Measurements from ENCODE around the gene CRTAC1.

CRTAC1 gene

DNA sequence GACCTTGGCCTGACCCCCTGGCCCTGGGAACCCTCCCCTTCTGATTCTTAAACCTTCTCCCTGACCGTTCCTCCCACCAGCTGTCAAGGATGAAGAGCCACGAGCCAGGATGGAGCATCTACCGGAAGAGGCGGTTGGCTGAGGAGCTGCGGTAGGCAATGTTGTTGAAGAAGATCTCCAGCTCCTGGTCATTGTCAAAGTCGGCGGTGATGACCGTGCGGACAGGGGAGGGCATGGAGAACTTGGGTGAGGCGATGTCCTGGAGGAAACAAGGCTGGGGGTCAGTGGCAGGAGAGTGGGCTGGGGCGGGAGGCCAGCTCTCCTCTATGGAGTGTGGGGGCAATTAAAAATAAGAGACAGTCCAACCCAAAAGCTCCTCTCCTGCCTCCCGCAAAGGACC lies 129.0 kb downstream of the CRTAC1 start:
- no peak for DNase-seq (ENCODE audit: low read depth in 1 of 2, low spot score in 1 of 2)

DNA sequence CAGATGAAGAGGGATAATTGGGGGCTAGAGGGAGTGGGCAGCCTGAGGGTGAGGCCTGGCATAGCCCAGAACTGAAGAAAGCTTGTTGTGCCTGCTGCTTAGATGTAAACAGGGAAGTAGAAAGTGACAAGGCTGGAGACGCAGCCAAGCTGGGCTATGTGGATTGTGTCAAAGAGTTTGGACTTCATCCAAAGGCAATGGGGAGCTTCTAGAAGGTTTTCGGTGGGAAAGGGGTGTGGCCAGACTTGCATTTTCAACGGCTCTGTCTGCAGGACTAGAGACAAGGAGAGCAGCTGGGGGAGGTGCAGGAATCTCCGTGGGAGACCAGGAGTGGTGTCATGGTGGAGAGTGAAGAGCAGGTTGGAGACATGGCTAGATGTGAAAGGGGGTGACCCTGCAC lies 132.0 kb downstream of the CRTAC1 start:
- DNase-seq (ENCODE audit: low read depth in 1 of 2, low spot score in 1 of 2), result no peak

DNA sequence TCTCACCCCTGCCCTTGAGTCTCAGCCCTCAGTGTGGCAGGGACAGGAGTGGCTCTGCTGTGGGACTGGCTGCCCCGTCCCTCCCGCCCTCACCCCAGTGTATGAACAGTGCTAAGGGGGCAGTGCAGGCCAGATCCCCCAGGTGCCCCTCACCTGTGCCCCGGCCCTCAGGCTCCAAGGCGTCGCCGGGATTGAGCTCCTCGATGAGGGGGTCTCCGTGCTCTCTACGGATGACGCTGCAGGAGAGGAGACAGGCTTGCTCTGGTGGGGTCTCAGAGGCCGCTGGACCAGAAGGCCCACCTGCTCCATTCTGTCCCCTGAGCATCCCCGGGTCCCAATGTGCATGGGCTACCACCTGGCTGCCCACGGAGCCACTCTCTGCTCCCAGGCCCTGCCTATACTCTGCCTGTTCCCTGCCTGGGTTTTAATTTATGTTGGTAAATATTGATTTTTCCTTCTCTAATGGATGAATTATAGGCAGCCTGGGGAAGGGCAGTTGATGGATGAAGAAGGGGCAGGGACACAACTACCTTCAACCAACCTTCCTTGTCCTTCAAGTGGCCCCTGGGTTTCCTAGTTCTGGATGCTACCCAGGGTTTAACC lies 133.6 kb downstream of the CRTAC1 start:
- no peak for DNase-seq (ENCODE audit: low read depth in 1 of 2, low spot score in 1 of 2)

DNA sequence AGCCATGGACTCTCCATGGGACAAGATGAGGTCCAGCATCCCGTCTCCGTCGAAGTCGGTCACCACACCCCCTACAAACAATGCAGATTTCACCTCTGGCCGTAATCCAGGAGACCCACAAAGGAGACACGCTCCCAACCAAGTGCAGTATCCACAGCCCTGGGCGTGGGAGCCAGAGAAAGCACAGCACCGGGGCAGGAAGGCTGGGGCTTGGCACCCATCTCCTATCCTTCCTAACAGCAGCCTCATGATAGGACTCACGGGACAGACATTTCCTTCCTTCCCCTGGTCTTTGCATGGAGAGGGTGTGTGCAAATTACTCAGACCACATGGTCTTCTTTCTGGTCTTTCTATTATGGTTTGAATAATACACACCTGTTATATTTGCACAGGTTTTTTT lies 134.5 kb downstream of the CRTAC1 start:
- no peak for DNase-seq (ENCODE audit: low read depth in 1 of 2, low spot score in 1 of 2)

DNA sequence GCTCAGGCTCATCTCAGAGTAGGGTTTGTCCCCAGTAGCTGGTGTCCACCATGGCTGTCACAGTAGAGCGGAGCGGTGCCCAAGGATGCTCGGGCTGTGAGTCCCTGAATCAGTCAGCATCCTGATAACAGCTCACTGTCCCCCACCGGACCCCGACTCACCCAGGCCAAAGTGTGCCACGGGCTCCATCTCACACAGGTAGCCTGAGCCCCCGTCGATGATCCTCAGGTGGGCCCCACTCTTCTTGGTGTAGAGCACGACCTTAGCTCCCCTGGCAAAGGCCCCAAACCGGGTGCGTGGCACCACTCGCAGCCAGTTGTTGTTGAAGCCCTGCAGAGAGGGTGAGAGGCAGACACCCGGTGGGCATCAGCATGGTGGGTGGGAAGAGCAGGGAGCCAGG lies 135.3 kb downstream of the CRTAC1 start:
- no peak for DNase-seq (ENCODE audit: low read depth in 1 of 2, low spot score in 1 of 2)

DNA sequence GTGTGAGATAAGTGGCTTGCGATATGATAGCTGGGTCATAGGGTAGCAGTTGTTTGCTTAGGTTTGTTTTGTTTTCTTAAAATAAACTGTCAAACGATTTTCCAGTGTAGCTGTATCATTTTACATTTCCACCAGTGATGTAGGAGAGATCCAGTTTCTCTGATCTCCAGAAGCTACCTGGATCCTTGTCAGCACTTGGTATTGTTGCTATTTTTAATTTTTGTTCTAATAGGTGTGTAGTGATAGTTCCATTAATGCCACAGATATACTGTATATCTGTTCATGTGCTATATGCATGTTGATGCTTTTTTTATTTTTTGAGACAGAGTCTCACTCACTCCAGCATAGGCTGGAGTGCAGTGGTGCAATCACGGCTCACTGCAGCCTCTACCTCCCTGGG lies 136.3 kb downstream of the CRTAC1 start:
- no peak for DNase-seq (ENCODE audit: low read depth in 1 of 2, low spot score in 1 of 2)

DNA sequence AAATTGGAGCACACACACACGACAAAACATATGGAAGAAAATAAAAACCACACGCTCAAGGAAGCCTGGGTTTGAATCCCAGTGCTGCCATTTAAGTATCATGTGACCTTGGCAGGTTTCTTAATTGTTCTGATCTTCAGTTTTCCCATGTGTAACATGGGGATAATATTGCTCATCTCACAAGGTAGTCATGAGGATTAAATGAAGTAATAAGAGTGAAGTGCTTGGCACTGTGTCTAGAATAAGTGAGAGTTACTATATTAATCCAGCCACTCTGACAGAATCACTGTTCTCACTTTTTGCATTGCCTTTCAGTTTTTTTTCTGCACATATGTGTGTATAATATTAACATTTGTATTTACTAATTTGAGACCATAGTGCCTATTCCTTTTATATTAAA lies 137.5 kb downstream of the CRTAC1 start:
- no peak for DNase-seq (ENCODE audit: low read depth in 1 of 2, low spot score in 1 of 2)

DNA sequence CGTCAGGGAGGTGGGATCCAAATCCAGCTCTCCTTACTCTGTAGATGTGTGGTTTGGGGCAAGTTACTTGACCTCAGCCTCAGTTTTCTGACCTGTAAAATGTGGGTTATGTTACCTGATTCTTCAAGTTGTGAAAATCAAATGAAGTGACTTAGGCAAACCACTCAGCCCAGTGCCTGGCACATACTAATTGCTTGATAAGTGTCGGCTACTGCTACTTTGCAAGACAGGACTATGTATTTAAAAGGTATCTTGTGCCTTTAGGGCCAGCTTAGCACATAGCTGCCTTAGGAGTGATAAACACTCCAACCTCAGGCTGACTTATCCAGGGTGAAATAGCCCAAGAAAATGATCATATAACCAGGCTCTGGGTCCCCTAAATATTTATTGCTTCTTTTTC lies 137.9 kb downstream of the CRTAC1 start:
- no peak for DNase-seq (ENCODE audit: low read depth in 1 of 2, low spot score in 1 of 2)

DNA sequence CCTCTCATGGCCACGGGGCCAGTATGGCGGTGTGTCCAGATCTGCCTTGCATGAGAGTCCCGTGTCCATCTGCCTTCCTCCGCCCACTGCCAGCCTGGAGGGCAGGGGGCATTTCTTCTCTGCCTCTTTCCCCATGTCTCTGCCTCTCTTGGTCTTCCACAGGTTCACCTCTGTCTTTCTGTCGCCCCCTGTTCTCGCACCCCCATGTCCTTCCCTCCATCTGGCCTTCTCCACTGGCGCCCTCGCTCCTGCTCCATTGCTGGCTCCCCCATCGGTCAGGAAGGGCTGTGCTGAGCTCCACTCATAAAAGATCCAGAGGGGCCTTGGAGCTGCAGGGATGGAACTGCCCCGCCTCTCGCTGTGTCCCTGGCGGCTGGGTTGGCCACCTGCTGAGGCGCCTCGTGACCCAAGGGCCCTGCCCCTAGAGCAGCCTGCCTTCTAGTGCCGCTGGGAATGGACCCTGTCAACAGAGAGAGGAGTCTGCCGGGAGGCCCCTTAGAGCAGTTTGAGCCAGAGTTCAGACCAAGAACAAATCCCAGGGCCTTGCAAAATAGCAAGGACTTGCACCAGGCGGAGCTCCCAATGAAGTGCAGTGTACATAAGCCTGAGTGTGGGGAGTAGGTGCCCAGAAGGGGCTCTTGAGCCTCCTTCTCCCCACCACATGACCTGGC lies 138.8 kb downstream of the CRTAC1 start:
- no peak for DNase-seq (ENCODE audit: low read depth in 1 of 2, low spot score in 1 of 2)

DNA sequence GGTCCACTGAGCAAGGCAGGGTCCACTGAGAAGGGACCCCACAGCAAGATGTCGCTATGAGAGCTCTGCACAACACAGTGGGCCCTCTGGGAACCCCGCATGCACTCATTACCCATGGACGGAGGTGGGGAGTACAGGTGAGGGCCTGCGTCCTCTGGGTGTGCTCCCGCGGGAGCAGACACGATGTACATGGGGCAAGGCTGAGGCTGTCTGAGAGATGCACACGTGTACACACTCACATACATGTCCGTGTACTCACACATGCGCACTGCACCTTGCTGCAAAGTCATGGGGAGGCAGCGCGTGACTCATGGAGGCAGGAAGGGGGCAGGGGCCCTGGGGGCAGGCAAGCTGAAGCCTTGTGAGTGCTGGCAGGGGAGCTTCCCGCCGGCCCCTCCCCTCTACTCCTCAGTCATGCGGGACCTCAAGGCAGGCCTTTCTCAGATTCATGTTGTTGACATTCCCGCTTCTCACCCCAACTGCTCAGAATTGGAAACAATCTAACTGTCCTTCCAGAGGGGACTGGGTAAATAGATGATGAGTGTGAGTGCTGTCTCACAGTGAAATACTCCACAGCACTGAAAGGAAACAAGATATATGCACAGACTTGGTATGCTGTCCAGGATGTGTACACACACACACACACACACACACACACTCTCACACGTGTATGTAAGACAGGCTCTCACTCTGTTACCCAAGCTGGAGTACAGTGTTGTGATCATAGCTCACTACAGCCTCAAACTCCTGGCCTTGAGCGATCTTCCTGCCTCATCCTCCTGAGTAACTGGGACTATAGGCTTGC lies 140.8 kb downstream of the CRTAC1 start:
- no peak for DNase-seq (ENCODE audit: low read depth in 1 of 2, low spot score in 1 of 2)

DNA sequence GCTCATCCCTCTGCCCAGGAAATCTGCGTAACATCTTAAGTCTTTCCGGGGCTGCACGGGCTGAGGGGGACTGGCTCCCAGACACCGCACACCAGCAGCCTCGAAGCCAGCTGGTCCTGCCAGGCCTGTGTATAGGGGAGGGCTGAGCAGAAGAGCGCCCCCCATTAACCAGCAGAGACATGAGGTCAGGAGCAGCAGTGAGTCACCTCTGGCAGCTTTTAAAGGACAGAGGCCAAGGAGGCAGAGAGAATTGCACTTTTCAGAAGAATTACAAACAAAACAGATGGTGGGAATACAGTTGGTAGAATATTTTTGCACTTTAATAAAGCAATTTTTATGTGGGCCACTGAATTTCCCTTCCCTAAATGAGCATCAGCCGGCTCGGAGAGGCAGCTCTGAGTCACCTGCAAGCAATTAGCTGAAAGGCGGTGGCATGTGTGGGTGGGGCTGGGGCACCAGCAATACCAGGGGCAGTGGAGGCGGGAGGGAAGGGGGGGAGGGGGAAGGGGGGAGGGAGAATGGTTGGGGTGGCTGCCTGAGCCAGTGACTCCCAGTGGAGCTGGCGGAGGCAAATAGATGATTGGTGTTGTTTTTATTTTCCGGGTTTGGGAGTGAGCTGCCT lies 141.7 kb downstream of the CRTAC1 start:
- no peak for DNase-seq (ENCODE audit: low read depth in 1 of 2, low spot score in 1 of 2)

DNA sequence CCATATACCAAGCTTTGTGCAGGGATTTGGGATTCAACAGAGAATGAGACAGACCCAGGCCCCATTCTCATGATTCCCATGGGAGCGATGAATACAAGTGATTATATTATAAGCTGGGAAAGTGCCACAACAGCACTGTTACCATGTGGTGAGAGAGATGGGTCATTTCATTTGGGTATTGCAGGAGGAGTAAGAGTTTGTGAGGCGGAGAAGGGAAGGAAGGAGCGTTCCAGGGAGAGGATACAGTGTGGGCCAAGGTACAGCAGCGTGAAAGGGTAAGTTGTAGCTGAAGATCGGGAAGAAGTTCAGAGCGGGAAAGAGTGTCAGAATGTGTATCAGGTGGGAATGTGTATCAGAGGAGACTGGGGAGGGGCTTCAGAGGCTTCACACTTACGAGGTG lies 142.3 kb downstream of the CRTAC1 start:
- DNase-seq (ENCODE audit: low read depth in 1 of 2, low spot score in 1 of 2), result no peak

DNA sequence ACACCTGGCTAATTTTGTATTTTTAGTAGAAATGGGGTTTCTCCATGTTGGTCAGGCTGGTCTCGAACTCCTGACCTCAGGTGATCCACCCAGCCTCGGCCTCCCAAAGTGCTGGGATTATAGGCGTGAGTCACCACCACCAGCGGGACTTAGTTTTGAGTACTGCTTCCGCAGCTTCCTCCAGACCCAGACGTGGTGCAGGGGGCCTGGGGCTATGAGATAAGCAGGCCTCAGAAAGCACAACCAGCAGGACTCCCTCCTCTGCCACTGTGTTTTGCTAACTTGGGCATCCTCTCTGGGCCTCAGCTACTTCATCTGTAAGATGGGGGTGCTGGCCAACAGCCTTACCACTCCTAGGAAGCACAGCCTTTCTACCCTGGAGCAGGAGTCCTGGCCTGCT lies 143.0 kb downstream of the CRTAC1 start:
- no peak for DNase-seq (ENCODE audit: low read depth in 1 of 2, low spot score in 1 of 2)

DNA sequence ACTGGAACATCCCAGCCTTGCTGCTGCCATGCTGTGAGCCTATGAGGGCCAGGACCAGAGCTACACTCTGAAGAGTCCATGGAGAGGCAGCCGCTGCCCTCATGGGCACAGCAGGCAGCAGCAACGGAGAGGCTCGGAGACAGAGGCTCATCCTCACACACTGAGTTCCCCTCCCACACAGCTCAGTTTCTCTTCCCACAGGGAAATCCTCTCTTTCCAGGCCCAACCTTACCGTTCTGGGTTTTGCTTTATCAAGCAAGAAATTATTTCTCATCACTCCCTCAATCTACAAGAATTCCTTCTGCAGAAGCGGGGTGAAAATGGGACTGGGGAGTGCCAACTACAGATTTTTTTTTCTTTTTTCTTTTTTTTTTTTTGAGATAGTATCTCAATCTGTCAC lies 144.1 kb downstream of the CRTAC1 start:
- DNase-seq (ENCODE audit: low read depth in 1 of 2, low spot score in 1 of 2), result no peak

DNA sequence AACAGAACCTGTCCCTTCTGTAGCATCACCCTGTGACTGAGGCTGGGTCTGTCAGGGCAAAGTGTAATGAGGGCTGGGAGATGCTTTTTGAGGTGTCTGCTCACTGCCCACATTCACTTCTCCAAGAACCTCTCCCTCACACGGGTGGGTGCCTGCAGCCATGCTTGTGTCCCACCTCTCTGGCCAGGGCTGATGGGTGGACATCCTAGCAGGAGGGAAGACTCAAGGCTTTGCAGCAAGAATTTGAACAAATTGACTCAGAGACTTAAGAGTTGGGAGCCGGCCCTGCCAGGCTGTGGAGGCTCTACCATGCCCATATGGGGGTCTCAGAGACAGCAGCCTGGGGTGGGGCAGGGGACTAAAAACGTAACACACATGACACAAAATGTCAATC lies 147.3 kb downstream of the CRTAC1 start:
- no peak for DNase-seq (ENCODE audit: low read depth in 1 of 2, low spot score in 1 of 2)

DNA sequence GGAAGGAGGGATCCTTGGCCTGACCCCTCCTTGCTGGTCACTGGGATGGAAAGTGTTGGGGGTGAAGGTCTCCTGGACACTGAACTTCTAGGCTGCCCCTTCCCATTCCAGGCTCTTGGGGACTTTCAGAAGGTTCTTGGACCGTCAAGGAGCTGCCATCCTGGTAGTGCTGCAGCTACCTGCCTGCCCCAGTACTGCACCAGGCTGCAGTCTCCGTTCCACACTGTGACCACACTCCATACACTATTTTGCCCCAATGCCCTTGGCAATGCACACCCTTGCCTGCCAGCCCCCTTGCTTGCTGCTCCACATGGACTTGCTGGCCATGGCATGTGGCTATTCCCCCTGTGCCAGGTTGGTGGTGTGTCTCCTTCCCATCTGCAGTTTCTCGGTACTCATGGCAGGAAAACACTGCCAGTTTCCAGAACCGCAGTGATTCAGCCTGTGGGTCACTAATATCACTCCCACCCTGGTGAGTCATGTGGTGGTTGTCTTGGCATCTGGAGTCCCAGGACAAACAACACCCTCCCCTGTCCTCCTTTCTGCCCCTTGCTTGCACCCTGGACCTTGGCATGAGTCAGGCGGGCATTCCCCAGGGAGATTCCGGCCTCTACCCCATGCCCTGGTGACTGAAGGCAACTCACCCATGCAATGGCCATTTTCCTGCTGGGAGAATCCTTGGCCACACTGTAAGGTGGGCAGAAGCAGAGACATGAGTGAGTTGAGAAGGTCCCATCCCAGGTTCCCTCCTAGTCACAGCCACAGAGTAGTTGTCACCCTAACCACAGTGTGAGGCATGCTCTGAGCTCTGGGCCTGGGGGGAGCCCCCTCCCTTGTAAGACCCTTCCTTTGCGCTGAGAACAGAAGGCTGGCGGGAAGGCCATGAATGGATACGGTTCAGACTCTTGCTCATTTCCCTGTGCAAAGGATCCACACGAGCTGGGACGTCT lies 148.0 kb downstream of the CRTAC1 start:
- DNase-seq (ENCODE audit: low read depth in 1 of 2, low spot score in 1 of 2), result no peak

DNA sequence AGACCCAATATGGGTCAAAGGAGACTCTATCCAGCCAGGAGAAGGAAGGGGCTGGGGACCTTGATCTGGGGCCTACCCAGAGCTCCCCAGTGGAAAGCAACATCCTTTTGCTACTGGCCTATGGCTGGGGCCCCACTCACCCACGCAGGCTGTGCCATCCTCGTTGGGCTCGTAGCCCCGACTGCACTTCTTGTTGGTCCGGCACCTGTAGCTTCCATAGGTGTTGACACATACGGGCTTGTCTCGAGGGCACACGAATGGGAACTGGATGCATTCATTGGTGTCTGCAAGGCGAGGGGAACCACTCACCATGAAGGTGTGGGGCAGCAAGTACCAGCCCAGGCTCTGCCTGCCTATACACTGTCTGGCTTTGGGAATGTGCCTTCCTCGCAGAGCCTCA lies 150.3 kb downstream of the CRTAC1 start:
- no peak for DNase-seq (ENCODE audit: low read depth in 1 of 2, low spot score in 1 of 2)

DNA sequence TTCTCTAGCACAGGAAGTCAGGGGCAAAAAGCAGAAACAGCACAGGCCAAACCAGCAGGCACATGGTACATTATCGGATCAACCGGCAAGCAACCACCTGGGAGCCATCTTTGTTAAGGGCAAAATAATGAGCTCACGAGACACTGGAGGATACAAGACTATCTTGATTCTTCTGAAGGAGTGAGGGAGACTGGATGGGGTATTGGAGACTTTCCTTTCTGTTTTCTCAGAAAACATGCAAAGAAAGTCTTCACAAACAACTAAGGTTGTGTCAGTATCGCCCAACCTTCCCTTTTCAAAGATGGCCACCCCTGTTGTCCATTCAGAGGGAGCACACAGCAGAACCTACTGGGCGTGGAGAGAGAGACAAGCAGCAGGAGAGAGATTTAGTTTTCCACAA lies 151.2 kb downstream of the CRTAC1 start:
- DNase-seq (ENCODE audit: low read depth in 1 of 2, low spot score in 1 of 2), result no peak

DNA sequence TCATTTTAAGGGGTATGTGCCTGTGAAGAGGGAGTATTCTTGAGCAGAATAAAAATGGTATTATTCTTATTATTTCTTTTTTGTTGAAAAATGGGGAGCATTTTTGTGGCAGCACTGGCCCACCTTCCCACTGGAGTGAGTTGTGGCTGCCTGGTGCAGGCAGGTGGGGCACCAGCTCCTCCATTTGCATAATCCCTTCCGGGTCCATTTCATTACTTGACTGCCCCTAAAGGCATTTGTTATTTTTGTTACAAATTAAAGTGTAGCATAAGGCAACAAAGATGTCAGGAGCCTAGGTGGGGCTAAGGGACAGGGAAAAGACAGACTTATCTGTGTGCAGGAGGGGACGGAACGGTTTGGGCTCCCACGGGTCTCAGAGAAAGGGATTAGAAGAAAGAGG lies 154.0 kb downstream of the CRTAC1 start:
- no peak for DNase-seq (ENCODE audit: low read depth in 1 of 2, low spot score in 1 of 2)

DNA sequence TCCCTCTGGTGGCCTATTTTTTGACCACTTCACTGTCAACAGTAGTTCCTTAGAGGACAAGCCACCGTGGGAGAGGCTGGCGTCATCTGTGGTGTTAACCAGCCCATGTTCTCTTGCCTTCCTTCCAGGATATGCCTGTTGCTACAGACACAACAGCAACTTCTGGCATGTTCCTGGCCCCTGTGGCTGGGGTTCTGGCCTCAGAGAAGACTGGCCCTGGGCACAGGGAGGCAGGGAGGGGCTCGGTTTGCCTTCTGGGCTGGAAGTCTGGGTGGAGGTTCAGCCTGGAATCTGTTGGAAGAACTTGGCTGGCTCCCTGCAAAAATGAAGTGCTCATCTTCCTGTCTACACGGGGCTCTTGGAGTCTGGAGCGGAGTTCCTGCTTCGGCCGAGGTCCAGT lies 155.0 kb downstream of the CRTAC1 start:
- no peak for DNase-seq (ENCODE audit: low read depth in 1 of 2, low spot score in 1 of 2)

DNA sequence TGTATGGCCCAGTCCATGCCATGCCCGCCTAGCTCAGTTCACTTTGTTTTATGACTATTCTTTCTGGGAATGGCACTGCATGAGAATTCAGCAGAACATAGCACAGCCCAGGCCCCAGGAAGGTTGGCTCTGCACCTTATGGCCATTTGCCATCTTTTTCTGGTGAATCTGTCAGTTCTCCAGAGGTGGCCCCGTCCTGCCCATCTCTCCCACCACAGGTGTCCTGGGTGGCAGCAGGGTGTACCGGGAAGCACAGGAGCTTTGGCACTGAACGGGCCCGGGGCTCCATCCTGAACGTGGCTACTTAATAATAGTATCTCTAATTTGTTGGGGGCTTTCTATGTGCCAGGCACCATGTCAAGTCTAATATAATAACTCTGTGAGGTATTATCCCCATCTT lies 156.1 kb downstream of the CRTAC1 start:
- DNase-seq (ENCODE audit: low read depth in 1 of 2, low spot score in 1 of 2), result no peak
